Psoas muscle (tissue), 8 donors: ENCODE data around the gene RAPGEF6. TPM values are rescaled to one million over a fixed set of nuclear protein-coding genes. Genes with fewer than 3 reads are reported as not detected.
"Not testable (repeated sequence)": the region's sequence is repeated elsewhere in the genome, so short reads cannot be mapped to it uniquely, and the experiment has no call there.

Experiments used
- ATAC-seq, 4 donors: fragments of 200-7000 bp; cut with Tn5 transposase; one replicate each; pipeline ENCODE4 v1.9.1; 2020; ENCODE audit warnings: moderate library complexity in 3 of 4, mild to moderate bottlenecking in 2 of 4
- DNase-seq, 2 donors: peaks; one replicate each; pipeline ENCODE4 v3.0.0-alpha.2; 2020
- H3K27ac ChIP-seq: fragments of 200-600 bp; one replicate; pipeline ENCODE4 v1.8.0; 2022
- H3K27me3 ChIP-seq, 3 donors: fragments of 200-600 bp in 1 of 3; one replicate each; pipeline versions ENCODE4 v1.6.1 to v1.8.0; 2013 to 2022; ENCODE audit warnings: low read length in 2 of 3, mild to moderate bottlenecking in 2 of 3, moderate library complexity in 1 of 3; ENCODE audit not compliant: insufficient read depth in 3 of 3
- H3K36me3 ChIP-seq, 2 donors: fragments of 200-600 bp in 1 of 2; one replicate each; pipeline versions ENCODE4 v1.6.1 to v1.8.0; 2013 to 2022; ENCODE audit warnings: low read depth in 1 of 2, mild to moderate bottlenecking in 1 of 2, moderate library complexity in 1 of 2; ENCODE audit not compliant: insufficient read depth in 1 of 2
- H3K4me1 ChIP-seq: fragments of 200-600 bp; one replicate; pipeline ENCODE4 v1.8.0; 2022
- H3K4me3 ChIP-seq: fragments of 200-600 bp; one replicate; pipeline ENCODE4 v1.8.0; 2022; ENCODE audit warnings: mild to moderate bottlenecking
- H3K9me3 ChIP-seq: fragments of 200-600 bp; one replicate; pipeline ENCODE4 v1.8.0; 2022
- CTCF ChIP-seq: fragments of 200-600 bp; IDR thresholded peaks from one replicate; pipeline ENCODE4 v1.8.0; 2022; ENCODE audit warnings: antibody characterized with exemption
- WGBS, 3 donors: extraction: QIAGEN DNeasy Blood & Tissue Kit; methylation state at CpG; one replicate each; pipeline versions ENCODE4 v1.1.6 to v1.1.7; 2013; 5-methylcytosine and 5-hydroxymethylcytosine counted together
- intact Hi-C, 2 donors: fragments of 100-400 bp; cut with DNase I; formaldehyde crosslinking; loops; one replicate each; pipeline versions ENCODE4 v1.11.0 to v1.14.2; 2022
- polyA plus RNA-seq, 3 donors: library from polyadenylated mRNA; stranded (reverse); fragments of 200-250 nt; gene quantifications; one replicate each; pipeline ENCODE4 v1.2.3, GENCODE V29; 2013
- total RNA-seq, 4 donors: library from RNA; stranded (reverse); fragmentation: NEBNext Ultra II Directional in 2 of 4; extraction: Animal tissue kit (Norgen Biotek cat#: 25700) in 2 of 4; gene quantifications; one replicate each; pipeline versions ENCODE4 v1.2.1 to v1.2.4, GENCODE V29; 2021 to 2023
- donor health status: healthy with polysubstance abuse.
- donor health status: DM: no; HTN: no; CAD: no; lungs with moderate emphysema.
- donor health status: Bipolar disorder and iron deficiency.
- donor health status: healthy.
- donor health status: DM: yes; HTN: yes; CAD: no.
- donor health status: DM: no; HTN: no; CAD: no.
- donor health status: DM: no; HTN: no; CAD: no.
- donor health status: DM: yes; HTN: yes; CAD: no.

The RAPGEF6 gene
- total and polyA plus RNA-seq, 7 donors, result 1.7 to 14.1 (median 6.9) TPM

DNA sequence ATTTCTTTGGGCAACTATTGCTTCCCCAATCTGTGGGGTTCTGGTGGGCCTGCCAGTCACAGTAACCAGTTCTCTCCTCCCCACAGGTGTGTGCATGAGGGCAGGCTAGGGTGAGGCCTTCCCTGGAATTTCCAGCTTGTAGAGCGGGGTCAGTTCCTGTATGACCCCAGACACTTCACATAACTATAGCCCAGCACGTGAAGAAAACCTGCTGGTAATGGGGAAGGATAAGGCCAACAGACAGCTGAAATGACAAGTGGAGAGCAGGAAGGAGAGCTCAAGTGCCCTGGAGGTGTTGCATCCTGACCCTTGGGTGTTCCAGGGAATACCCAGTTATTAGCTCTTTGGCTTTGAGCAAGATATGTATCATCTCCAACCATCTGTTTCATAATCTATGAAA, 229.0 kb downstream of the RAPGEF6 start:
- no peak for ATAC-seq
- Histone ChIP-seq H3K27ac (no peak overlapping the region), H3K4me1 (no peaks in the 10 kb centered on the region), H3K27me3 (no peaks in the 10 kb centered on the region), H3K9me3 (peaks cover 14% of the 10 kb centered on the region), H3K4me3 (no peak overlapping the region), H3K36me3 (peaks cover 4 to 44% of the 10 kb centered on the region in 2 donors)
- 81 to 90% (median 84%) methylated on average over 2 of the region's 2 CpGs for whole genome bisulfite sequencing, 3 donors
- intact Hi-C loops, result no loop called here
- no peak for TF ChIP-seq CTCF
- no peak for DNase-seq

- intact Hi-C loops, result no loop called here
Measured at GRCh38 chr5:131405674-131406073, 229.4 kb downstream of the RAPGEF6 start.

DNA sequence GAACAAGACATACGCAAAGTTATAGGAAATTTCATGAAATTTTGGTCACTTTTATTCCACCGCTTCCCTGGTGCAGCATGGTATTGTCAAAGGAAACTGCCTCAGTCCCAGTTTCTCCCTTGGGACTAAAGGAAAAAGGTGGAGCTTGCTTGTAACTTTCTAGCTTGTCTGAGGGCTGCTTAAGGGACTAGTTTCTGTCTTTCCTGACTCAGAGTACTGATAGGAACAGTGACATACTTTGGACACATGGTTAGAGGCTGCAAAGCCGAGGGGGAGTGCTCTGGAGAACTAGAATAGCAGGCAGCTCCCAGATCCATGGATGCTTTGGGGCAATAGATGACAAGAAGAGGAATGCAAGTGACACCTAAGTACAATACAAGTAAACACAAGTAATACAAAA, 234.4 kb downstream of the RAPGEF6 start:
- WGBS, 3 donors, result 91 to 98% (median 96%) methylated on average over 3 of the region's 3 CpGs
- Histone ChIP-seq H3K36me3 (peaks cover 0 to 46% of the 10 kb centered on the region in 2 donors), H3K4me3 (no peak overlapping the region), H3K9me3 (peaks cover 14% of the 10 kb centered on the region), H3K27me3 (no peaks in the 10 kb centered on the region), H3K4me1 (no peaks in the 10 kb centered on the region), H3K27ac (no peak overlapping the region)
- no peak for TF ChIP-seq CTCF
- DNase-seq (no peak), ATAC-seq (no peak)
- intact Hi-C loops, result no loop called here

More at GRCh38 chr5:131405674-131406073, 229.4 kb downstream of the RAPGEF6 start:
- 89 to 95% (median 91%) methylated on average over 2 of the region's 2 CpGs for WGBS, 3 donors
- Histone ChIP-seq H3K4me3 (no peak overlapping the region), H3K9me3 (peaks cover 14% of the 10 kb centered on the region), H3K27ac (no peak overlapping the region), H3K27me3 (no peaks in the 10 kb centered on the region), H3K4me1 (no peaks in the 10 kb centered on the region), H3K36me3 (peaks cover 4 to 48% of the 10 kb centered on the region in 2 donors)
- ATAC-seq (no peak), DNase-seq (no peak)
- TF ChIP-seq CTCF, result no peak

DNA sequence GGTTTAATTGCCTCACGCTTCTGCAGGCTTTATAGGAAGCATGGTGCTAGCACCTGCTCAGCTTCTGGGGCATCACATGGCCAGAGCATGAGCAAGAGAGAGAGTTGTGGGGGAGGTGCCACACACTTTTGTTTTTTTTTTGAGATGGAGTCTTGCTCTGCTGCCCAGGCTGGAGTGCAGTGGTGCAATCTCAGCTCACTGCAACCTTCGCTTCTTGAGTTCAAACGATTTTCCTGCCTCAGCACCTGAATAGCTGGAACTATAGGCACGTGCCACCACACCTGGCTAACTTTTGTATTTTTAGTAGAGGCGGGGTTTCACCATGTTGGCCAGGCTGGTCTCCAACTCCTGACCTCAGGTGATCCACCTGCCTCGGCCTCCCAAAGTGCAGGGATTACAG, 236.0 kb downstream of the RAPGEF6 start:
- DNase-seq, ATAC-seq, H3K27me3 ChIP-seq, H3K4me1 ChIP-seq, H3K4me3 ChIP-seq, H3K27ac ChIP-seq, intact Hi-C loops: not testable (repeated sequence)
- peaks cover 14% of the 10 kb centered on the region for H3K9me3 ChIP-seq
- peaks cover 0 to 49% of the 10 kb centered on the region in 2 donors for H3K36me3 ChIP-seq
- WGBS, 3 donors, result 91 to 100% (median 96%) methylated on average over 6 of the region's 6 CpGs

- ATAC-seq (no peak), DNase-seq (no peak)
- Histone ChIP-seq H3K4me3 (no peak overlapping the region), H3K9me3 (peaks cover 4% of the 10 kb centered on the region), H3K36me3 (peaks cover 0 to 64% of the 10 kb centered on the region in 2 donors), H3K27ac (no peak overlapping the region), H3K27me3 (no peaks in the 10 kb centered on the region), H3K4me1 (no peaks in the 10 kb centered on the region)
- no peak for TF ChIP-seq CTCF
- WGBS, 3 donors, result 89 to 90% (median 89%) methylated on average over 5 of the region's 5 CpGs
- intact Hi-C loops, result no loop called here
Measured at GRCh38 chr5:131396630-131397273, 238.3 kb downstream of the RAPGEF6 start.
